ENCODE measurements around the gene TSPOAP1.

TSPOAP1 gene

DNA sequence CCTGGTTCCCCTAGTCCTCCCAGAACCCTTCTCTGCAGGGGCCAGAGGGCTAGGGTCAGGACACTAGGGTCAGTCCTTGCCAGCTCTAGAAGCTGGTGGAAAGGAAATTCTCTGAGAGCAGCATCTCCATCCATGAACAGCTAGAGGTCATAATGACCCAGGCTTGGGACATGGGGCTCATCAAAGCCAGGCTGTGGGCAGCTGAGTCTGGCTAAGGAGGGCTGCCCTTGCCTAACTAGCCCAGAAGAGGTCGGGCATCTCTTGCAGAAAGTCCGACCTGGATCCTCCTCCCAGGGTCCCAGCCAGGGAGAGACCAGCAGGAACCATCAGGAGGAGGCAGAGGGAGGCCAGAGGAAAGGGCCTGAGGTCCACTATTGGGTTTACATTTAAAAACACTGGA lies 52.2 kb downstream of the TSPOAP1 start:
- no peak for DNase-seq

DNA sequence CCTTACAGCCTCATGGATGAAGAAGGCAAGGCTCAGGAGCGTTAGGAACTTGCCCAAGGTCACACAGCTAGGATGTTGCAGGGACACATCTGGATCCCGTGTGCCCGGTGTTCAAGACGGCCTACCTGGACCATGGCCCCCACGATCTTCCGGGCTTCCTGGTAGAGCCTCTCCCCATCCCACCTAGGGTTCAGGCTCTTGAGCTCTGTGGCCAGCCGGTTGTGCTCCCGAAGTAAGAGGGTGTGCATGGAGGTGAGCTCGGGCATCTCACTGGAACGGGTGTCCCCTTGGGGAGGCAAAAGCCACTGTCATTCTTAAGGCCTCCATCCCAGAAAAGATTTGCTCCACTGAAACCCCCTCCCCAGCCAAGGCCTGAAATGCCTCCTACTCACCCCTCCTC lies 53.2 kb downstream of the TSPOAP1 start:
- DNase-seq = no peak

DNA sequence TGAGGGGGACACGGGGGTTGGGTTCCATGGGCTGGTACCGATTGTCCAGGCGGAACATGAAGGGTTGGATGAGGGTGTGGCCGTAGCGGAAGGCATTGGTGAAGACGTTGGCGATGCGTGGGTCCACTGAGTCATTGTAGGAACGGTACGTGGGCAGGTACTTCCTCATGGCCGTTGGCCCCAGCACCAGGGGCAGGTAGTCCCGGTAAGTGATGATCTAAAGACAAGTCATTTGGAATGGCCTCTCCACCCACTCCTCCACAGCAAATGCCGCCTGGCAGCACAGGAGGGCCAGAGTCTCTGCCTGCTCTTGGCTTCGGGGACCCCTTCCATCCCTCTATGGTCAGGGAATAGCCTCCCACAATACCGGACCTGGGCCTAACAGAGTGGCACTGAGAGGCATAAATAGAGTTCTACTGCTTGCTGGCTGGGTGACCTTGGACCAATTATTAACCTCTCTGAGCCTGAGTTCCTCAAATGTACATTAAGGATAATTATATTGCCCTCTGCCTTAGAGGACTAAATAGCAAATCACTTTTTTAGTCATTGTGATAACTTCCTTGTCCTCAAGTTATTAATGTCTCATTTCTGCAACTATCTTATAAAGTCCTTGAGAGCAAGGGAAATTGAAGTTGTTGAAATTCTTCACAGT lies 55.0 kb downstream of the TSPOAP1 start:
- DNase-seq = no peak

DNA sequence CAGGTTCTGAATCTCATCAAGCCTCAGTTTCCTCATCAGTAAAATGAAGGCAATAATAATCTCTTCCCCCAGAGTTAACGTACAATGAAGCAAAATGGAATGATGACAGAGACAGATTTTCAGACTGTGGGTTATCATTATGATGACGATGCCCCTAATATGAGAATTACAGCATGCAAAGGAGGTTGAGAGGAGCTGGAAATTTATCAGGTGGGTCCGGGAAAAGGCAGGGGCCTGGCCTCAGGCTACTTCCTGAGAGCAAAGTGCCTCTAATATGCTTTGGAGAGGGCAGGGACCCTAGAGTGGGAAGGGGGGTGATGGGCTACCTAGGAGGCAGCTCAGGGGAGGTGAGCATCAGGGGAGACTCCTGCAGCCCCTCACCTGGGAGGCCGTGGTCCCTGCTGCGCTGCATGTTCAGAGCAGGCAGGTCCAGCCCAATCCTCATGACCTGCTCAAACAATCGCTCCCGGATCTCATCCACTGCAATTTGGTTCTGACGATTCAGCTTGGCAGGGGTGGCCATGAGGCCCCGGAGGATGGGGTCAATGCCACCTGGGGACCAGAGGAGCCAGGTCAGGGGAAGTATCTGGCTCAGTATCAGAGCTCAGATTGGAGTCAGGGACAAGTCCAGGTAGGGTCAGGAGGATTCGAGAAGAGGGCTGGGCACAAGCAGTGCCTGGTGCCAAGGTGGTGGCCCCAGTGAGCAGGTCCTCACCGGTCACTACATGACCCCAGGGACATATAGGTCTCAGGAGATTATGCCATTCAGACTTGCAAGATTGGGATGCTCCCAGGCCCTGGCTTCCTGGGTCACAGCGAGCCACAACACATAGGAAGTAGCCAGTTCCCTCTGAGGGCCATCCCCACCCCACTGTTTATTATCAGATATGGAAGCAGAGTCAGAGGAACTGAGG lies 56.0 kb downstream of the TSPOAP1 start:
- no peak for DNase-seq

DNA sequence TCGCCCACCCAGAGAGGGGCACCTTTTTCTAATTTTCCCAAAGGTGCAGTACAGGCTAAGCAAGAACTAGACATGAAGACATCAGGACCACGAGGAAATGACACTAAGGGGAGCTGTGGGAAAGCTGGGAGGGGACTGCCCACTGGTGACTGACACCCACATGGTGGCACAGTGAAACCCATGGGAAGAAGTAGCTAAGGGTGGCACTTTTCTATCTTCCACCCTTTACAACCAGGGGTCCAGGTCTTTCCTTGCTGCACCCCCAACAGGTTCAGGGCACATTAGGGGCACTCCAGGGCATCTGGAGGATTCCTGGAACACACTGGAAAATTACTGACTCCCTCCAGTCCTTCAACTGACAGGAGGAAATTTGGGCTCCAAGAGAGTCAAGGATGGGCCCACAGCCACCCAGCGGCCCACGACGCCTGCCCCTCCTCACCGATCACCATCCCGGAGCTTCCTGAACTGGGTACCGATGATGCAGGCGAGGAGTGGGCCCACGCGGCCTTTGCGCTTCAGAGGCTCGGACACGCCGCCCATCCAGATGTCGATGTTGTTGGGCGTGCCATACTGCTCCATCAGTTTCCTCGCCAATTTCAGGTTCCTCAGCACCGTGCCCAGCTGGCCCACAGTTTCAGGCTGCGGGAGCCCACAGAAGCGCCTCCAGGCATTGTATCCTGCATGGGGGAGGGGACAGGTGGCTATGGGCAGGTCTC lies 57.2 kb downstream of the TSPOAP1 start:
- no peak for DNase-seq

DNA sequence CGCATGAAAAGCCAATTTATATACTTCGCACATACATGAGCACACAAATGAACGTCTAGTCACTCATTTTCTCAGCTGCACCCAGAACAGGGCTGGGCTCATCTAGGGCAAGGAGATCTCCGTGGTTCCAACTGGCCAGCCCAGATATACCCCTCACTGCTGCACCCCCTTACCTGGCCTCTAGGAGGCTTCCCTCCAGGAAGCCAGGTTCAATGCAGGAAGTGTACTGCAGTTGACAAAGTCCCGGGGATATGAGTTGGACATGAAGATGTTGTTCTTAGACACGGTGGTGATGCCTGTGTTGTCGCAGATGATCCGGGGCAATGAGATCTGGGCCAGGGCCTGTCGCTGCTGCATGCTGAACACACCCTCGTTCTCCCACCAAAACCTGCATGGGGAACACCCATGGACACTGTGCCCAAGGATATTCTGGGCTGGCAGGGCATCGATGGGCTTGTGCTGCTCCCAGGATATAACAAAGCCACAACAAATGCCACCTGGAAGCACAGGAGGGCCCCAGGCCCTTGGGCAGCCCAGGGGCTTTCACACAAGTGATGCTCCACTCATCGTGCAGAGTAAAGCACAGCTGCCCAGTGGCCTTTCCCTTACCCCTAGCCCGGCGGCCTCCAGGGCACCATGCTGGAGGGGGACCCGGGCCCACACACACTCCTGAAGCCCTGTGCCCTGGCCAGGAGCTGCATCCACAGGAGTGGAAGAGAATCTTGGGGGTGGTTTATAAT lies 57.9 kb downstream of the TSPOAP1 start:
- DNase-seq = no peak

DNA sequence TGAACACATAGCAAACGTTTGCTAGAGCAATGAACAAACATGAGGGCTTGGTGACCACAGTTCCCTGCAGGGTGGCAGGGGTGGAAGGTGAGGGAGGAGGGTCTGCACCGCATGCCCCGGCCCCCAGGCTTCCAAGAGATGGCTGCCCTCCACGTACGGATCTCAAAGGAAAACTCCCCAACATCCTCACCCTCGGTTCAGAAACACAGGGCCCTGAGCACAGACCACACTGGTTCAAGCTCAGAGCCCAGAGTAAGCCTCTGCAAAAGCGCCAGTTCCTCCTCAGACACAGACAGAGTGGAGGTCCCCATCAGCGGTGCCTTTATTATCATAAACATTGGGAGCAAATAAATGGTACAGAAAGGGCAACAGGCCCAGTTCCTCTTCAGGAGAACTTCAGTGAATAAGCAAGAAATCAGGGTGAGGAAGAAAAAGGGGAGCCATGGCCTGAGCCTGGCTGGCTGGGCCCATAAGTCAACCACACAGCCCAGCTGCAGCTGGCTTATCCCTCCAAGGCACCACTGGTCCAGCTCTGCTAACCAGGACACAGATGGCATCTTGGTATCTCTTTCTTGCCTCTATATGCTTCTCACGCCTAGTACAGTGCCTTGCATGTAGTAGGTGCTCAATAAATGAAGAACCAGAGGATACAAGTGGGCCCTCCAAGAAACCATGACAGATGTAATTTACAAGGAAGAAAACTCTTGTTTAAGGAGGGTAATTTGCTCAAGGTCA lies 58.9 kb downstream of the TSPOAP1 start:
- DNase-seq = no peak

DNA sequence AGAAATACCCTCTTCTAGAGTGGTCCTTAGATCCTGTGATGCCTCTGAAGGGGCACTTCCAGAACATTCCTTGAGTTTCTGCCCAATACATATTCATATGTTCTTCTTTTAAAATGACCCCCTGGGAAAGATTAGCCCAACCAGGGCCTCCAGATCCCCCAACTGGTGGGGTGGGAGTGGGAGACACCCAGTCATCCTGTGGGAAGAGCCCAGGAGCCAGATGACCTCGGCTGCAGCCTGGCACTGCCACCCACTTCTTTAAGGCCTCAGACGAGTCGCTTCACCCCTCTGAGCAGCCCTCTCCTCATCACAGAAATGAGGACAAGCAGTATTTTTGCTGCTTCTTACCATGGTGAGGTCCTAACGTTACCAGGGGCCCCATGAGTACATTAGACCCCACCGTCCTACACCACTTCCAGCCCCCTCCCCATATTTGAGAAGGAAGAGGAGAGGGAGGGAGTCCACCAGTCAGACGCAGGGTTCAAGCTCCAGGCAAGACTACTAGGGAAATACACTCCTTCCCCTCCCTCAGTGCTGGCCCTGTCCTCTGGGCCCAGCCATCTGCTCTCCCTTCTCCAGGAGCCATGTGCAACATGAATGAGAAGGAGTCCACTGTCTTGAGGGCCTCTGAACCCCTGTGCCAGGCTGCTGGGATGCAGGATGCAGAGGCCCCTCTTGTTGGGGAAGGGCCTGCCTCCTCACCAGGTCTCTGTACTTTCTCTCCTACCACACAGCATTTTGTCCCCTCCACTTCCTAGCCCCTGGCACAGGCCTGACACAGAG lies 59.6 kb downstream of the TSPOAP1 start:
- DNase-seq = no peak

DNA sequence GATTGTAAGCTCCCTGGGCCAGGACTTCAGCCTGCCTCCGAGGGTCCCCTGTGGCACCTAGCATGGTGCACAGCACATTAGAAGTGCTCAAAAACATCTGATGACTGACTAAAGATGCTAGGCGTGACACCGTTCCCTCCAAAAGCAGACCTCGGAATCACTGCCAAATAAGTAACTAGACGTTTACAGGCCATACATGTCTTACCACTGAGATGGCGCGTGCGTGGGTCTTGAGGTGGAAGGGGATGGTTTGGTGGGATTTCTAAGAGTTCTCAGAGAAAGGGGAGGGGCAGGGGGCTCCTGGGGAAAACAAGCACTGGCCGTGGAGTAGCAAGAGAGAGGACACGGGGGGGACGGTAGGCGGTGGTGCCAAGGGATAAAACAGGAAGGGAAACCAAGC lies 60.3 kb downstream of the TSPOAP1 start:
- DNase-seq = no peak

DNA sequence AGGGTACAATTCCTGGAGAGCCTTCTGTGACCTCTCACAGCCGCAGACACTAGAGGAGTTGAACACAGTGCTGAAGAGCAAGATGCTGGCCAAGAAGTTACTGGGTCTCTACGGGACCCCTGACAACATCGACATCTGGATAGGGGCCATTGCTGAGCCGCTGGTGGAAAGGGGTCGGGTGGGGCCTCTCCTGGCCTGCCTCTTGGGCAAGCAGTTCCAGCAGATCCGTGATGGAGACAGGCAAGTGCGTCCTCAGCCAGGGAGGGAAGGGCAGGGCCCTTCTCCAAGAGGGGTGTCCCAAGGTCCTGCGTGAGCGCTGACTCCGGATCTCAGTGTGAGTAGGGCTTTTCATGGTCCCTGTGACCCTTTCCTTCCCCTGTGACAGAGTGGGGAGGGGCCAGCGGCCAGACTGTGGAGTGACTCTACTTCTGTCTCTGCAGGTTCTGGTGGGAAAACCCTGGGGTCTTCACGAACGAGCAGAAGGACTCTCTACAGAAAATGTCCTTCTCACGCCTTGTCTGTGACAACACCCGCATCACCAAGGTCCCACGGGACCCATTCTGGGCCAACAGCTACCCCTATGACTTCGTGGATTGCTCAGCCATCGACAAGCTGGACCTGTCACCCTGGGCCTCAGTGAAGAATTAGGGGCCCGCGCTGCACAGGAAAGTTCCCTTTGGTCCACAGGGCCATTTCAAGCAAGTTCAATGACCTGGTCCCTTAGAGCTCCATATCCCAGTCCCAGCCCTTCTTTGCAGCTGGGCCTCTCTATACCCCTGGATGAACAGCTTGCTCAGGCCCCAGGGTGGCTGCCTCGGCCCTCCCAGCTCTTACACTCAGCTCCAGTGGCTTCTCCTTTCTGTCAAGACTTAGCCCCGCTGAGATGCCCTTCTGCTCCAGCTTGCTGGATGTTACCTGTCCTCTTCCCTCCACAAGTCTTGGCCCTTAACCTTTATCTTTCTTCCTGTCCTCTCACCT lies 61.0 kb downstream of the TSPOAP1 start:
- DNase-seq = no peak

DNA sequence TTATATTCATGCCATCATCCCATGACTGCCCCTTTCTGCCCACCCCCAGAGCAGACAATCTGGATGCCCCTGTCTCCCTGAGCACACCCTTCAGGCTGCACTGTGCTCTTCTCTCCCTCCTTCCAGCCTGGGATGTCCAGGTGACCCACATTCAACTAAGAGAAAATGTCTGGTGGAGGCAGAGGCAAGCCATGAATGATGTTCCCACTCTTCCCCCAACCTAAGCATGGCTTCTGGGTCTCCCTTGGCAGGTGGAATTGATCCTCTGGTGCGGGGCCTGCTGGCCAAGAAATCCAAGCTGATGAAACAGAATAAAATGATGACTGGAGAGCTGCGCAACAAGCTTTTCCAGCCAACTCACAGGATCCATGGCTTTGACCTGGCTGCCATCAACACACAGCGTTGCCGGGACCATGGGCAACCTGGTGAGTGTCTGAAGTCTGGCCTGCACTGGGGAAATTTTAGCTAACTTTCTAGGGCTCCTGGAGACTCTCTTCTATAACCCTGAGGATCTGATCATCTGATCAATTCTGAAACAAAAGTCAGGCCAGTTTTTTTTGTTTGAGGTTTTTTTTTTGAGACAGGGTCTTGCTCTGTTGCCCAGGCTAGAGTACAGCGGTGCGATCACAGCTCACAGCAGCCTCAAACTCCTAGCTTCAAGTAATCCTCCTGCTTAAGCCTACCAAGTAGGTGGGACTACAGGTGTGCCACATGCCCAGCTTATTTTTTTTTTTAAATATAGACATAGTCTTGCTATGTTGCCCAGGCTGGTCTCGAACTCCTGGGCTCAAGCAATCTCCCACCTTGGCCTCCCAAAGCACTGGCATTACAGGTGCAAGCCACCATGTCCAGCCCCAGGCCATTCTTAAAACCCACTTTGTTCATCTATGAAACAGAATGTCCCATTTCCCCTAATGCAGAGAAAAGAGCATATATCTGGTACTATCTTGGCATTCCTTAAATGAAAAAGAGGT lies 62.4 kb downstream of the TSPOAP1 start:
- DNase-seq = no peak

DNA sequence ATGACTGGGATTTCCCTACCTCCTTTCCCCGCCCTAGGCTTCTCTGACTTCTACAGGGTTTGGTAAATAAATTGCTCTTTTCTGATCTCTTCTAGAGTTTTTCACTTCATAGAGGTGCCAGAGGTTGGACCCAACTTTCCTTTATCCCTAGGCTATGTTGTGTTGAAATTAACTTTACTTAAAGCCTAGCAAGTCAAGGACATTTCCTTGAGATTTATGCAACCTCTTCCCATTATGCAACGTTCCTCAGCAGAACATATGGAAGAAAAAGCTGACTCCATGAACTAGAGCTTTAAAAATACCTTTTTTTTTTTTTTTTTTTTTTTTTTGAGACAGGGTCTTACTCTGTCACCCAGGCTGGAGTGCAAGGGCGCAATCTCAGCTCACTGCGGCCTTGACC lies 63.3 kb downstream of the TSPOAP1 start:
- no peak for DNase-seq

DNA sequence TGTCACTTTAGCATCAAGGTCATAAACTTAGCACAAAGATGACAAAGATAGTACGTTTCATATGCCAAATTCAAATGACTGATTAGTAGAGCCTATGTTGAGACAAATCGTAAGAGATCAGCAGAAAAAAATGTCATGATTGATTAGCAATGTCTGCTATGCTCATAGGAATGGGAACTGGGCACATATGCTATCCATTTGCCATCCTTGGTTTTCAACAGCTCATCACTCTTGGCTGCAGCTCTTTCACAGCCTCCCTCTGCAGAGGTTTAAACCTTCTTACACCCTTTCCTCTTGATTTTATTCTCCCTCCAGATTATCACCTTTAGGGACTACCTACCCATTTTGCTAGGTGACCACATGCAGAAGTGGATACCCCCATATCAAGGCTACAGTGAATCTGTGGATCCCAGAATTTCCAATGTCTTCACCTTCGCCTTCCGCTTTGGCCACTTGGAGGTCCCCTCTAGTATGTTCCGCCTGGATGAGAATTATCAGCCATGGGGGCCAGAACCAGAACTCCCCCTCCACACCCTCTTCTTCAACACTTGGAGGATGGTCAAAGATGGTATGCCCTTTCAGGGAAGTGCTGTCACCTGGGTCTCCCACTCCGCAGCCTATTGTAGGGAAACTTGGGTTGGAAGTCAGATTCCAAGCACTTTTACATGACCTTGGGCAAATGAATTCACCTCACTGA lies 64.0 kb downstream of the TSPOAP1 start:
- no peak for DNase-seq

DNA sequence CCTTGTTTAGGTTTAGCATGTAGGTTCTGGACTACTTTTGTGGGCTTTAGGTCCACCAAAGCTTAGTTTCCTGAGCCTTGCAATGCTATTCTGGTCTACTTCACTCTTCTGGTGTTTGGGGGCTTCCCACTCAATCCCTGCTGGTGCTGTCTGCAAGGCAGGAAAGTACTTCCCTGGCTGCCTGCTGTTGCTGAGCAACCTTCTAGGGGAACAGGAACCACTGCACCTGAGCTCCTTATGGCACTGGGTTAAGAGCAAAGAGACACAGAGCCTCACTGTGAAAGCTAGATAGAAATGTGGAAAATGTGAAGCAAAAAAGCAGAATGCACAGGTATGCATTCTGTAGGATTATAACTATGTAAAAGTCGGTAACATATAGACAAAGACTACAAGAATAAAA lies 64.8 kb downstream of the TSPOAP1 start:
- DNase-seq = no peak

DNA sequence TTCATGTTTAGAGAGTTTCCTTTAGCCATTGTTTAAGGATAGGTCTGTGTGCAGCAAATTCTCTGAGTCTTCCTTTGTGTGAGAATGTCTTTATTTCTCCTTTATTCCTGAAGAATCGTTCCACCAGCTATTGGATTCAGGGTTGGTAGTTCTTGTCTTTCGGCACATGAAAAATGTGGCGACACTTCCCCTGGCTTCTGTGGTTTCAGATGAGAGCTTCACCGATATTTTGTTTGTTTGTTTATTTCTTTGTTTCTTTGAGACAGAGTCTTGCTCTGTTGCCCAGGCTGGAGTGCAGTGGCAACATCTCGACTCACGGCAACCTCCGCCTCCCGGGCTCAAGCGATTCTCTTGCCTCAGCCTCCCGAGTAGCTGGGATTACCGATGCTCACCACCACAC lies 66.4 kb downstream of the TSPOAP1 start:
- no peak for DNase-seq

DNA sequence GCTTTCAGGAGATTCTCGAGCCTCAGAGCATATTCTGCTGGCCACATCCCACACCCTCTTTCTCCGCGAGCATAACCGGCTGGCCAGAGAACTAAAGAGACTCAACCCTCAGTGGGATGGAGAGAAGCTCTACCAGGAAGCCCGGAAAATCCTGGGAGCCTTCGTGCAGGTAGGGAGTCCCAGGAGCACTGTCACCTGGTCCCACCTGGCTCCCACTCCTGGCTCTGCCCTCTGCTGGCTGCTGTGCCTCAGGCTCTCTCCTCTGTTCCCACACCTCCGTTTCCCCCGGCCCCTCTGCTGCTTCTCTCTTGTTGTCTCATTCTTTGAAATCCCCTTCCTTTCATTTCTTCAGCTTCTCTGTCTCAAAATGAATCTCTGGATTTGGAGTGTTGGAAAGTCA lies 73.8 kb downstream of the TSPOAP1 start:
- DNase-seq = no peak

DNA sequence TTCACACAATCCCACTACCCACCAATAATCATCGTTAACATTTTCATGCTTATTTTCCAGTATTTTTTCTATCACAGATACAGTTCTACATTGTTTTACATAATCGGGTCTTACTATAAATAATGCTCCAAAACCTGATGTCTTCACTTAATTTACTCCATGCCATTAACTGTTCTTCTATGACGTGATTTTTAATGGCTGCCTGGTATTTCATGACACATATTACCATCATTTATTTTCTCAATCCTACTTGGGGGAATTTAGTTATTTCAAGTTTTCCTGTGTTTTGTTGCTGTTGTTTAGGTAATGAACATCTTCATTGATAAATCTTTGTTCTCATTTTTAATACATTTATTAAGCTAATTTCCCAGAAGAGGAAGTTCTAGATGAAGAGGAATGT lies 75.5 kb downstream of the TSPOAP1 start:
- DNase-seq = no peak

DNA sequence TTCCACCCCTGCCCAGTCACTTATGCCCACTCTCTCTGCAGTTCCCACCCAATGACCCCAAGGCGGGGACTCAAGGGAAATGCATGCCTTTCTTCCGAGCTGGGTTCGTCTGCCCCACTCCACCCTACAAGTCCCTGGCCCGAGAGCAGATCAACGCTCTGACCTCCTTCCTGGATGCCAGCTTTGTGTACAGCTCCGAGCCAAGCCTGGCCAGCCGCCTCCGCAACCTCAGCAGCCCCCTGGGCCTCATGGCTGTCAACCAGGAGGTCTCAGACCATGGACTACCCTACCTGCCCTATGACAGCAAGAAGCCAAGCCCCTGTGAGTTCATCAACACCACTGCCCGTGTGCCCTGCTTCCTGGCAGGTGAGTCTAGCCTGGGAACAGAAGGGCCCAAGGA lies 76.5 kb downstream of the TSPOAP1 start:
- no peak for DNase-seq

Data from activated effector memory CD4-positive, alpha-beta T cell treated with Interleukin-2 at 50 U/mL for 16 hours (primary cell).